Common myeloid progenitor, CD34-positive (primary cell): ENCODE measurements around the gene LRRC8E.

Source experiments
- CTCF ChIA-PET: fragments of 350-600 bp; sonication (Branson Sonifier 250); formaldehyde crosslinking; loops from one replicate; lab custom pipeline; 2021; ENCODE audit warnings: antibody characterized with exemption; lab: Charles Lee
- POLR2A ChIA-PET: fragments of 350-600 bp; sonication (Branson Sonifier 250); formaldehyde crosslinking; loops from one replicate; lab custom pipeline; 2021; ENCODE audit warnings: antibody characterized with exemption; lab: Charles Lee
- DNase-seq, 3 donors: peaks; one replicate each; pipeline versions ENCODE4 v3.0.0 to v3.0.0-alpha.2; 2013
- H3K27ac ChIP-seq, 2 experiments: 1 replicate in 1 of 2; 2 replicates in 1 of 2; pipeline ENCODE4 v1.7.0; 2013; ENCODE audit warnings: inconsistent platforms in 2 of 2, low read length in 2 of 2, mild to moderate bottlenecking in 2 of 2, low read depth in 1 of 2, moderate library complexity in 1 of 2; ENCODE audit not compliant: severe bottlenecking in 2 of 2, insufficient read depth in 1 of 2, poor library complexity in 1 of 2
- H3K27me3 ChIP-seq, 5 experiments: replicated peaks in 2 of 5; 1 replicate in 3 of 5; 2 replicates in 2 of 5; pipeline versions ENCODE4 v1.6.1 to v1.7.0; 2013; ENCODE audit warnings: low read length in 4 of 5, mild to moderate bottlenecking in 2 of 5, moderate library complexity in 2 of 5, inconsistent platforms in 1 of 5; ENCODE audit not compliant: insufficient read depth in 5 of 5, control insufficient read depth in 4 of 5
- H3K36me3 ChIP-seq, 4 experiments: 1 replicate in 2 of 4; 2 replicates in 2 of 4; pipeline versions ENCODE4 v1.6.1 to v1.7.0; 2013; ENCODE audit warnings: low read length in 3 of 4, control low read depth in 1 of 4, mild to moderate bottlenecking in 1 of 4; ENCODE audit not compliant: control insufficient read depth in 4 of 4, insufficient read depth in 4 of 4
- H3K4me1 ChIP-seq, 4 experiments: 1 replicate in 3 of 4; 2 replicates in 1 of 4; pipeline versions ENCODE4 v1.6.1 to v1.7.1; 2013; ENCODE audit warnings: low read length in 3 of 4, mild to moderate bottlenecking in 3 of 4, control low read depth in 1 of 4, inconsistent platforms in 1 of 4, moderate library complexity in 1 of 4; ENCODE audit not compliant: control insufficient read depth in 4 of 4, insufficient read depth in 4 of 4; ENCODE audit errors: control extremely low read depth in 1 of 4
- H3K4me3 ChIP-seq, 7 experiments: 1 replicate in 4 of 7; 2 replicates in 3 of 7; pipeline versions ENCODE4 v1.5.1 to v1.7.0; 2013; ENCODE audit warnings: mild to moderate bottlenecking in 7 of 7, low read length in 6 of 7, moderate library complexity in 6 of 7, inconsistent platforms in 2 of 7, low read depth in 2 of 7, control low read depth in 1 of 7; ENCODE audit not compliant: insufficient read depth in 4 of 7, control insufficient read depth in 1 of 7; ENCODE audit errors: extremely low read depth in 1 of 7
- H3K9me3 ChIP-seq, 5 experiments: 1 replicate in 4 of 5; 2 replicates in 1 of 5; pipeline versions ENCODE4 v1.6.1 to v1.7.1; 2013; ENCODE audit warnings: low read length in 4 of 5, mild to moderate bottlenecking in 2 of 5, inconsistent platforms in 1 of 5, low read depth in 1 of 5, moderate library complexity in 1 of 5; ENCODE audit not compliant: control insufficient read depth in 4 of 5, insufficient read depth in 2 of 5; ENCODE audit errors: control extremely low read depth in 1 of 5
- WGBS: methylation state at CpG from one replicate; pipeline ENCODE4 v1.1.5; 2013; ENCODE audit not compliant: insufficient coverage; 5-methylcytosine and 5-hydroxymethylcytosine counted together

Gene LRRC8E

DNA sequence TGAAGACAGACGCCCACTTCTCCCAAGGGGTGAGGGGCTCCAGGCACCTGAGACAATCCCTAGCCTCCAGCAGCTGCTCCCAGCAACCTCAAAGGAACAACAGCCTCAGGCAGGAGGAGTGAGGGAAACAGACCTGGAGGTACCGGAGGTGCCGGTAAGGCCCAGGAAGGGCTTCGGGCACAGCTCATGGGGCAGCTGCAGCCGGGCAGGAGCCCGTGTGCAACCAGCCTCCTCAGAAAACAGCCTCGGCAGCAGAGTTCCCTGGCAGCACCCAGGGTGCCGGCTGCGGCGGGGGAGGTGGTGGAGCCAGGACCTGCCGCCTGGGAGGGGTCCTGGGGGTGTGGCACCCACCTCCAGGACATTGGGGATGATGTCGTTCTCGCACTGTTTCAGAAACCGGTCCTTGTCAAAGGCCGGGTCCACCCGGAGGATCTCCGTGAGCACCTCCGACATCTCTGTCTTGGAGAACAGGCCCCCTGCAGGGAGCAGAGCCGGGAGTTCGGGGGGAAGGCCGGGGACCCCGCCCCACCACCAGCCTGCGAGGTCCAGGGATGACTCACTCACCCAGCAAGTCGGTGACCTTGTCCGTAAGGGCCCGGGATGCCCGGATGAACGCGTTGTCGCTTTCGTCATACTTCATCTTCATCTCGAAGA lies 44.1 kb downstream of the LRRC8E start:
- H3K9me3 ChIP-seq = no peaks in the 10 kb centered on the region
- WGBS = 97% methylated on average over 30 of the region's 32 CpGs
- ChIA-PET CTCF (no interaction called here), POLR2A (no interaction called here)
- H3K36me3 ChIP-seq = peaks cover 14 to 68% (median 50%) of the 10 kb centered on the region in 4 experiments
- DNase-seq = no peak
- no peak overlapping the region for H3K27ac ChIP-seq
- peaks cover 0 to 13% (median 6%) of the 10 kb centered on the region in 4 experiments for H3K4me1 ChIP-seq
- no peaks in the 10 kb centered on the region for H3K27me3 ChIP-seq
- no peak overlapping the region for H3K4me3 ChIP-seq

DNA sequence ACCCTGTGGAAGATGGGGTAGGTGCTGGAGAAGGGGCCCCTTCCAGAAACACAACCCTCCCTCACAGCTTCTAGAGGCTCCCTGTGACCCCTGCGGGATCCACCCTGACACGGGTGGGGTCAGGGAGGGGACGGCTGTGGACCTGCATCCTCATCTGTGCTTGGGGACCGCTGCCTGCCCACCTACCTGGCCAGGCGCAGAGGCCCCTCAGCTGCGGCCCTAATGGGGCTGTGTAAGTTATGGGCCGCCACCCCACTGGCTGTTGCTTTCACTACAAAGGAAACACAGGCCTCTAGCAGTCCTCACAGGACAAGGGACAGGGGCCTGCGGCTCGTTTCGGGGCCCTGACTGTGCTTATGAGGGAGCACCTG lies 44.6 kb downstream of the LRRC8E start:
- H3K4me1 ChIP-seq = peaks cover 0 to 13% (median 6%) of the 10 kb centered on the region in 4 experiments
- H3K27ac ChIP-seq = no peak overlapping the region
- 95% methylated on average over 10 of the region's 10 CpGs for WGBS
- DNase-seq = no peak
- H3K9me3 ChIP-seq = no peaks in the 10 kb centered on the region
- POLR2A ChIA-PET = no interaction called here
- CTCF ChIA-PET = no interaction called here
- H3K27me3 ChIP-seq = no peaks in the 10 kb centered on the region
- H3K36me3 ChIP-seq = peaks cover 15 to 72% (median 53%) of the 10 kb centered on the region in 4 experiments
- H3K4me3 ChIP-seq = no peak overlapping the region

DNA sequence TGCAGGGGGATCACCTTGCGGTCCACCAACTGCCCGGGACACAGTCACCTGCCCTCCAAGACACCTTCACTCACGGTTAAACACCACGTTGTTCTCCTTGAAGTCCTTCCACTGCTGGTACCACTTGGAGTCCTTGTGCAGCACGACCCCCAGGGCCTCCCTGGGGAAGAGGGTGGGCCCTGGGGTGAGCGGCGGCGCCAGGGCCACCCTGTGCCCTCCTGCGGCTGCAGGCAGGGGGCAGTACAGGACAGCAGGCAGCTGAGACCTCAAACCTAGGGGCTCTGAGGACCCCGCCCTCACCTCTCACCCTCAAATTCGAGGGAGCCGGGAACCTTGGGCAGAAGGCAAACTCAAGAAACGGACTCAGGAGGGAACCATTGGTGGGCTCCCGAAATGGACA lies 45.1 kb downstream of the LRRC8E start:
- Histone ChIP-seq H3K9me3 (no peaks in the 10 kb centered on the region), H3K27me3 (no peaks in the 10 kb centered on the region), H3K4me3 (no peak overlapping the region), H3K27ac (no peak overlapping the region), H3K4me1 (peaks cover 0 to 13% (median 6%) of the 10 kb centered on the region in 4 experiments), H3K36me3 (peaks cover 15 to 72% (median 55%) of the 10 kb centered on the region in 4 experiments)
- no peak for DNase-seq
- CTCF ChIA-PET = no interaction called here
- 94% methylated on average over 13 of the region's 14 CpGs for WGBS
- POLR2A ChIA-PET = no interaction called here

DNA sequence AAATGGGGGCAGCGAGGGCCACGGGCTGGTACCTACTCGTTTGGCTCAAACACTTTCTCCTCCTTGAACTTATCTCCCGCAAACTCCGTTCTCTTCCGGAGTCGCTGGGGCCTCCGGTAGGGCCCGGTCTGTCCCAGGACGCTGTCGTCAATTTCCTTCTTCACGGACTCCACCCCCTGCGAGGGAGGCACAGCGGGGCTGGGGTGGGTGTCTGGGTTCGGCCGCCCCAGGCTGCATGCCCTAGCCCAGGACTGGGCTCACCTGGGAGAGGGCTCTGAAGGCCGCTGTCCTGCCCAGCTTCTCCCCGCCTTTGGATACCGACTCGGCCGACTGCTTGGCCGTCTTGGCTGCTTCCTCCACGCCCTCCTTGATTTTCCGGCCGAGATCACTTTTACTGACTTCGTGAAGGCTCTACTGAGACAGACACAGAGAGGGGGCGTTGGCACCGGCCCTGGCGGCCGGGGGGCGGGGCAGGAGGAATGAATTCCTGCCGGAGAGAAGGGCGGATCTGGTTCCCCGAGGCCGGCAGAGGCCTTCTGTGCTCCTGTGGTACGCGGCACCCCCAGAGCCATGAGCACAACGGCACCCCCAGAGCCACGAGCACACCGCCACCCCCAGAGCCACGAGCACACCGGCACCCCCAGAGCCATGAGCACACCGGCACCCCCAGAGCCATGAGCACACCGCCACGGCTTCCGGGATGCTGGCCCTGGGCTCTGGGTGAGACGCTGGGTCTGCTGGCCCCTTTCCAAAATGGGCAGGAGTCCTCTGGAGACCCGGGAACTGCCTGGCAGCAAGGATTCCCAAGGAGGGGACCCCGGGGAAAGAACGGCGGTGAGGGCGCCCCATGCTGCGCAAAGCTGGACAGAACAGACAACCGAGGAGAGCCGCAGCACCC lies 45.8 kb downstream of the LRRC8E start:
- POLR2A ChIA-PET = interaction anchor here (0.6 kb wide), 1 partner anchor 14 kb away, joined by 3 read pairs; no protein-coding TSS in a partner anchor
- Histone ChIP-seq H3K9me3 (no peaks in the 10 kb centered on the region), H3K4me3 (no peak overlapping the region), H3K27ac (no peak overlapping the region), H3K27me3 (no peaks in the 10 kb centered on the region), H3K4me1 (peaks cover 0 to 10% (median 5%) of the 10 kb centered on the region in 4 experiments), H3K36me3 (peaks cover 17 to 75% (median 59%) of the 10 kb centered on the region in 4 experiments)
- CTCF ChIA-PET = no interaction called here
- 97% methylated on average over 45 of the region's 55 CpGs for WGBS
- no peak for DNase-seq

- Histone ChIP-seq H3K9me3 (no peaks in the 10 kb centered on the region), H3K4me1 (peaks cover 0 to 3% (median 0%) of the 10 kb centered on the region in 4 experiments), H3K36me3 (peaks cover 17 to 78% (median 61%) of the 10 kb centered on the region in 4 experiments), H3K4me3 (no peak overlapping the region), H3K27me3 (no peaks in the 10 kb centered on the region), H3K27ac (no peak overlapping the region)
- CTCF ChIA-PET = interaction anchor here (0.7 kb wide), 1 partner anchor 9 kb away, joined by 3 read pairs; the partner anchor contains the start of gene TIMM44
- no peak for DNase-seq
- POLR2A ChIA-PET = interaction anchor here (0.6 kb wide), 1 partner anchor 14 kb away, joined by 3 read pairs; no protein-coding TSS in a partner anchor
- 97% methylated on average over 21 of the region's 21 CpGs for WGBS
Observed at GRCh38 chr19:7934766-7935165, 46.5 kb downstream of the LRRC8E start.

DNA sequence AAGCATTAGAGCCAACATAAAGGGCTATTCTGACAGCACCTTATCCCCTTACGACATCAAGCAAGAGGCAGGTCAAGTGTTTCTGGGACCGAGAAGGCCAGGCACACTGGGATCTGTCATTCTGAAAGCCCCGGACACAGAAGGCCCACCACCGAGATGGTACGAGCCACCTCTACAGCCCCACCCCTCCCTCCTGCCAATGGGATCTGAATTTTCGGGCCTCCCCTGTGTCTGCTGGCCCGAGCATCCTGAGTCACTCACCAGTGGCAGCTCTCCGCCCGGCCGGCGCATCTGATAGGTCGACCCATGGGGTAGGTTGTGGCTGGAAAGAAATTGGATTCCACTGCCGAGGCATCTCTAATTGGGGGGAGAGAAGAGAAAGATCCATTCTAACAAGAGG lies 52.5 kb downstream of the LRRC8E start:
- CTCF ChIA-PET = interaction anchor here (1.0 to 3.2 kb wide), 4 partner anchors 10 to 88 kb away, joined by 3 to 20 read pairs (median 4); no protein-coding TSS in a partner anchor
- peaks cover 4 to 24% (median 18%) of the 10 kb centered on the region in 4 experiments for H3K4me1 ChIP-seq
- no peak overlapping the region for H3K27ac ChIP-seq
- H3K27me3 ChIP-seq = no peaks in the 10 kb centered on the region
- peaks cover 12 to 46% (median 31%) of the 10 kb centered on the region in 4 experiments for H3K36me3 ChIP-seq
- WGBS = 95% methylated on average over 5 of the region's 13 CpGs
- H3K4me3 ChIP-seq = no peak overlapping the region
- no peaks in the 10 kb centered on the region for H3K9me3 ChIP-seq
- DNase-seq = no peak
- POLR2A ChIA-PET = no interaction called here
